K562 (cell line): ENCODE data around the gene WDR47. TPM values are rescaled to one million over a fixed set of nuclear protein-coding genes. Genes with fewer than 3 reads are reported as not detected.

Experiments
- ATF7 ChIP-seq: fragments of 450-650 bp; IDR thresholded peaks from 2 replicates; pipeline ENCODE4 v1.7.1; 2014; ENCODE audit warnings: mild to moderate bottlenecking, moderate library complexity
- HDAC2 ChIP-seq: fragments of 450-650 bp; IDR thresholded peaks from 2 replicates; pipeline ENCODE4 v1.6.1; 2016; ENCODE audit warnings: mild to moderate bottlenecking
- MEIS2 ChIP-seq: fragments of 450-650 bp; IDR thresholded peaks from 2 replicates; pipeline ENCODE4 v1.6.1; 2014; ENCODE audit warnings: mild to moderate bottlenecking; ENCODE audit not compliant: partially characterized antibody
- NCOA1 ChIP-seq: fragments of 450-650 bp; IDR thresholded peaks from 2 replicates; pipeline ENCODE4 v1.6.1; 2016; ENCODE audit warnings: low read depth
- NCOA2 ChIP-seq, 2 experiments: fragments of 450-650 bp; IDR thresholded peaks; 2 replicates each; pipeline ENCODE4 v1.6.1; 2018; ENCODE audit warnings: mild to moderate bottlenecking in 2 of 2, moderate library complexity in 1 of 2; ENCODE audit not compliant: partially characterized antibody in 2 of 2
- NRF1 ChIP-seq, 2 experiments: fragments of 450-650 bp; IDR thresholded peaks in 1 of 2; conservative IDR thresholded peaks in 1 of 2; 2 replicates each; pipeline ENCODE4 v1.6.1; 2014; ENCODE audit warnings: mild to moderate bottlenecking in 2 of 2
- PHF21A ChIP-seq: fragments of 450-650 bp; IDR thresholded peaks from 2 replicates; pipeline ENCODE4 v1.6.1; 2017; ENCODE audit warnings: low read depth, borderline replicate concordance
- PYGO2 ChIP-seq: fragments of 450-650 bp; IDR thresholded peaks from 2 replicates; pipeline ENCODE4 v1.6.1; 2016; ENCODE audit warnings: mild to moderate bottlenecking, missing genetic modification characterization, moderate library complexity, missing compliant biosample characterization
- RFX7 ChIP-seq: fragments of 250-450 bp; sonication (Bioruptor Pico); IDR thresholded peaks from 2 replicates; pipeline ENCODE4 v1.5.1; 2021; ENCODE audit warnings: mild to moderate bottlenecking
- SIN3B ChIP-seq: fragments of 450-650 bp; IDR thresholded peaks from 2 replicates; pipeline ENCODE4 v1.6.1; 2017; ENCODE audit warnings: low read depth, mild to moderate bottlenecking, moderate library complexity
- TBL1XR1 ChIP-seq, 2 experiments: IDR thresholded peaks; 2 replicates each; pipeline ENCODE4 v1.6.1; 2012; ENCODE audit warnings: improper control_type of control experiment in 2 of 2, low read length in 2 of 2, mild to moderate bottlenecking in 1 of 2
- TOE1 ChIP-seq, 2 experiments: fragments of 450-650 bp in 1 of 2; sonication (generic) in 1 of 2; formaldehyde crosslinking in 1 of 2; IDR thresholded peaks; 2 replicates each; pipeline versions ENCODE4 v1.7.1 to v1.8.0; 2016 to 2022; ENCODE audit warnings: borderline replicate concordance in 2 of 2, mild to moderate bottlenecking in 2 of 2, antibody characterized with exemption in 1 of 2, inconsistent platforms in 1 of 2, low read depth in 1 of 2, missing genetic modification reagents in 1 of 2, moderate library complexity in 1 of 2
- U2AF1 ChIP-seq: fragments of 200-400 bp; formaldehyde crosslinking; optimal IDR thresholded peaks from 2 replicates; pipeline ENCODE3; 2017; ENCODE audit warnings: mild to moderate bottlenecking, low read depth, low read length, moderate library complexity
- ZBTB43 ChIP-seq: sonication (generic); formaldehyde crosslinking; IDR thresholded peaks from 2 replicates; pipeline ENCODE4 v1.8.0; 2023; ENCODE audit warnings: mild to moderate bottlenecking, missing genetic modification reagents
- ZNF175 ChIP-seq: fragments of 200-800 bp; sonication (Bioruptor generic); IDR thresholded peaks from 2 replicates; pipeline ENCODE4 v1.6.1; 2016; ENCODE audit warnings: low read depth, mild to moderate bottlenecking, missing genetic modification characterization, missing compliant biosample characterization
- ZNF184 ChIP-seq: sonication (generic); formaldehyde crosslinking; IDR thresholded peaks from 2 replicates; pipeline ENCODE4 v1.5.0; 2020; ENCODE audit warnings: missing genetic modification reagents
- ZNF41 ChIP-seq: fragments of 250-450 bp; sonication (Bioruptor Pico); conservative IDR thresholded peaks from 2 replicates; pipeline ENCODE4 v1.4.0; 2020; ENCODE audit warnings: mild to moderate bottlenecking
- ZNF644 ChIP-seq: fragments of 200-800 bp; sonication (Bioruptor generic); IDR thresholded peaks from 2 replicates; pipeline ENCODE4 v1.6.1; 2016; ENCODE audit warnings: low read depth, missing genetic modification characterization, missing compliant biosample characterization
- polyA plus RNA-seq, 8 experiments: library from polyadenylated mRNA; depleted of rRNA in 4 of 8; stranded (reverse) in 5 of 8; unstranded in 3 of 8; fragments of >200 nt; fragmentation: Nextera tagmentation in 2 of 8; fragmentation: Illumina TruSeq in 1 of 8; extraction: Ambion mirVana in 2 of 8; extraction: Trizol in 1 of 8; gene quantifications; 2 replicates each; pipeline versions ENCODE4 v1.2.1 to v1.2.3, GENCODE V29; 2011 to 2014; ENCODE audit warnings: inconsistent platforms in 1 of 8, missing spikeins in 1 of 8
- total RNA-seq, 7 experiments: library from RNA; depleted of rRNA in 6 of 7; stranded (reverse); fragments of >200 nt in 6 of 7; fragmentation: Illumina TruSeq in 2 of 7; extraction: Trizol in 2 of 7; gene quantifications; 2 replicates each; pipeline versions ENCODE4 v1.2.1 to v1.2.3, GENCODE V29; 2011 to 2021; ENCODE audit warnings: low replicate concordance in 1 of 7
- TF ChIP-seq, protein P1 (sequence below): IDR thresholded peaks from 2 replicates; pipeline ENCODE4 v1.6.1; 2011; ENCODE audit warnings: borderline replicate concordance, low read depth, mild to moderate bottlenecking, moderate library complexity, low read length; ENCODE audit not compliant: insufficient read depth, poor library complexity, severe bottlenecking
- TF ChIP-seq, protein P2 (sequence below), 2 experiments: fragments of 450-650 bp in 1 of 2; sonication (generic) in 1 of 2; formaldehyde crosslinking; conservative IDR thresholded peaks; 2 replicates each; pipeline versions ENCODE4 v1.4.0 to v1.8.1; 2020 to 2022; ENCODE audit warnings: mild to moderate bottlenecking in 1 of 2, missing genetic modification reagents in 1 of 2
- TF ChIP-seq, protein P3 (sequence below): sonication (generic); formaldehyde crosslinking; IDR thresholded peaks from 2 replicates; pipeline ENCODE4 v1.8.1; 2022; ENCODE audit warnings: missing genetic modification reagents

WDR47 gene
- total and polyA plus RNA-seq, 9 of the 15 experiments (the other 6 are each of a cell fraction or from before 2014, with no cell fraction given), result 1.3 to 10.1 (median 4.9) TPM

GRCh38 chr1:109090196-109091077 is 48.5 kb upstream of the WDR47 start, which contains the start of gene TMEM167B (continued):
- TF ChIP-seq, protein P1, sequence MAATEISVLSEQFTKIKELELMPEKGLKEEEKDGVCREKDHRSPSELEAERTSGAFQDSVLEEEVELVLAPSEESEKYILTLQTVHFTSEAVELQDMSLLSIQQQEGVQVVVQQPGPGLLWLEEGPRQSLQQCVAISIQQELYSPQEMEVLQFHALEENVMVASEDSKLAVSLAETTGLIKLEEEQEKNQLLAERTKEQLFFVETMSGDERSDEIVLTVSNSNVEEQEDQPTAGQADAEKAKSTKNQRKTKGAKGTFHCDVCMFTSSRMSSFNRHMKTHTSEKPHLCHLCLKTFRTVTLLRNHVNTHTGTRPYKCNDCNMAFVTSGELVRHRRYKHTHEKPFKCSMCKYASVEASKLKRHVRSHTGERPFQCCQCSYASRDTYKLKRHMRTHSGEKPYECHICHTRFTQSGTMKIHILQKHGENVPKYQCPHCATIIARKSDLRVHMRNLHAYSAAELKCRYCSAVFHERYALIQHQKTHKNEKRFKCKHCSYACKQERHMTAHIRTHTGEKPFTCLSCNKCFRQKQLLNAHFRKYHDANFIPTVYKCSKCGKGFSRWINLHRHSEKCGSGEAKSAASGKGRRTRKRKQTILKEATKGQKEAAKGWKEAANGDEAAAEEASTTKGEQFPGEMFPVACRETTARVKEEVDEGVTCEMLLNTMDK, result peak; percentile 11
- TF ChIP-seq MEIS2 (no peak), NRF1 (conservative IDR thresholded peaks at IDR 0.05 in 1 of 2, IDR thresholded peaks at IDR 0.05 in 1 of 2) (peak; percentile 85 to 89), SIN3B (peak; percentile 81), ZBTB43 (CRISPR knock-in tag) (peak; percentile 64; the same call in 1 of the 2 replicates), RFX7 (CRISPR knock-in tag) (no peak), U2AF1 (no peak), ZNF41 (CRISPR knock-in tag) (peak; percentile 5; the same call in 1 of the 2 replicates), PYGO2 (no peak), HDAC2 (peak; percentile 54; the same call in 1 of the 2 replicates), ZNF175 (CRISPR knock-in tag) (no peak), ATF7 (peak; percentile 94), TBL1XR1 (IDR thresholded peaks at IDR 0.05; ENCODE audit: low read length in 2 of 2) (peak; percentile 63 to 92; a peak in 3 of 4 replicates), ZNF184 (CRISPR knock-in tag) (no peak), ZNF644 (tag) (peak; percentile 42; the same call in 1 of the 2 replicates), PHF21A (peak; percentile 57), NCOA2 (IDR thresholded peaks at IDR 0.05; ENCODE audit: partially characterized antibody in 2 of 2) (no peak), NCOA1 (no peak), TOE1 (IDR thresholded peaks at IDR 0.05; ENCODE audit: borderline replicate concordance) (peak; percentile 95; the same call in 1 of the 2 replicates), TOE1 (CRISPR knock-in tag; IDR thresholded peaks at IDR 0.05; ENCODE audit: borderline replicate concordance, low read depth) (no peak; the same call in none of the 2 replicates)
- TF ChIP-seq, protein P2, sequence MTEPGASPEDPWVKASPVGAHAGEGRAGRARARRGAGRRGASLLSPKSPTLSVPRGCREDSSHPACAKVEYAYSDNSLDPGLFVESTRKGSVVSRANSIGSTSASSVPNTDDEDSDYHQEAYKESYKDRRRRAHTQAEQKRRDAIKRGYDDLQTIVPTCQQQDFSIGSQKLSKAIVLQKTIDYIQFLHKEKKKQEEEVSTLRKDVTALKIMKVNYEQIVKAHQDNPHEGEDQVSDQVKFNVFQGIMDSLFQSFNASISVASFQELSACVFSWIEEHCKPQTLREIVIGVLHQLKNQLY (CRISPR knock-in tag; conservative IDR thresholded peaks at IDR 0.05), result 0 out of 4 replicates have a peak, but pooled peaks of 1 of the 2 experiments have one; percentile 12
- TF ChIP-seq, protein P3, sequence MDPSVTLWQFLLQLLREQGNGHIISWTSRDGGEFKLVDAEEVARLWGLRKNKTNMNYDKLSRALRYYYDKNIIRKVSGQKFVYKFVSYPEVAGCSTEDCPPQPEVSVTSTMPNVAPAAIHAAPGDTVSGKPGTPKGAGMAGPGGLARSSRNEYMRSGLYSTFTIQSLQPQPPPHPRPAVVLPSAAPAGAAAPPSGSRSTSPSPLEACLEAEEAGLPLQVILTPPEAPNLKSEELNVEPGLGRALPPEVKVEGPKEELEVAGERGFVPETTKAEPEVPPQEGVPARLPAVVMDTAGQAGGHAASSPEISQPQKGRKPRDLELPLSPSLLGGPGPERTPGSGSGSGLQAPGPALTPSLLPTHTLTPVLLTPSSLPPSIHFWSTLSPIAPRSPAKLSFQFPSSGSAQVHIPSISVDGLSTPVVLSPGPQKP (CRISPR knock-in tag), result no peak
